HepG2 (cell line): ENCODE measurements around the gene FAM50A. TPM values are rescaled to one million over a fixed set of nuclear protein-coding genes. Genes with fewer than 3 reads are reported as not detected.
A peak's percentile ranks its signal among the peaks of the same experiment; 100 is the strongest.

ENCODE experiments used
- ATF7-NPFF ChIP-seq: sonication (generic); formaldehyde crosslinking; IDR thresholded peaks from 2 replicates; pipeline ENCODE4 v1.8.1; 2023; ENCODE audit warnings: mild to moderate bottlenecking, low read depth, missing genetic modification reagents, moderate library complexity
- BCLAF1 ChIP-seq: fragments of 450-650 bp; IDR thresholded peaks from 2 replicates; pipeline ENCODE4 v1.6.1; 2017; ENCODE audit warnings: mild to moderate bottlenecking
- CHCHD3 ChIP-seq: sonication (generic); formaldehyde crosslinking; IDR thresholded peaks from 2 replicates; pipeline ENCODE4 v1.8.0; 2022; ENCODE audit warnings: mild to moderate bottlenecking, missing genetic modification reagents, moderate library complexity
- EHMT2 ChIP-seq: fragments of 200-600 bp; sonication (generic); IDR thresholded peaks from 2 replicates; pipeline ENCODE4 v1.7.0; 2017; ENCODE audit warnings: antibody characterized with exemption, low read depth, low read length, borderline replicate concordance
- ESRRA ChIP-seq: sonication (generic); formaldehyde crosslinking; IDR thresholded peaks from 2 replicates; pipeline ENCODE4 v1.5.1; 2020; ENCODE audit warnings: mild to moderate bottlenecking, low read depth, missing genetic modification reagents
- HNRNPH1 ChIP-seq: fragments of 200-400 bp; formaldehyde crosslinking; optimal IDR thresholded peaks from 2 replicates; pipeline ENCODE3; 2017; ENCODE audit warnings: mild to moderate bottlenecking, low read depth, low read length
- HOXA3 ChIP-seq: sonication (generic); formaldehyde crosslinking; IDR thresholded peaks from 2 replicates; pipeline ENCODE4 v1.5.0; 2020; ENCODE audit warnings: missing genetic modification reagents
- MTF1 ChIP-seq: sonication (generic); formaldehyde crosslinking; IDR thresholded peaks from 2 replicates; pipeline ENCODE4 v1.5.0; 2020; ENCODE audit warnings: missing genetic modification reagents
- NFKBIZ ChIP-seq: IDR thresholded peaks from 2 replicates; pipeline ENCODE4 v1.6.1; 2018; ENCODE audit warnings: missing genetic modification reagents, missing compliant biosample characterization
- POLR2G ChIP-seq: fragments of 200-400 bp; formaldehyde crosslinking; IDR thresholded peaks from 2 replicates; pipeline ENCODE4 v1.6.1; 2018; ENCODE audit warnings: mild to moderate bottlenecking, low read depth, low read length, moderate library complexity
- TFDP1 ChIP-seq: IDR thresholded peaks from 2 replicates; pipeline ENCODE4 v1.6.1; 2016; ENCODE audit warnings: missing compliant biosample characterization, missing genetic modification reagents, borderline replicate concordance
- TSC22D2 ChIP-seq: sonication (generic); formaldehyde crosslinking; IDR thresholded peaks from 2 replicates; pipeline ENCODE4 v1.5.1; 2020; ENCODE audit warnings: missing genetic modification reagents, mild to moderate bottlenecking, borderline replicate concordance
- ZBTB39 ChIP-seq: sonication (generic); formaldehyde crosslinking; IDR thresholded peaks from 2 replicates; pipeline ENCODE4 v1.5.0; 2020; ENCODE audit warnings: missing genetic modification reagents
- ZFP1 ChIP-seq: IDR thresholded peaks from 2 replicates; pipeline ENCODE4 v1.6.1; 2016
- ZFP36 ChIP-seq: fragments of 150-350 bp; IDR thresholded peaks from 2 replicates; pipeline ENCODE4 v1.6.1; 2018; ENCODE audit warnings: borderline replicate concordance, low read length, low read depth; ENCODE audit not compliant: partially characterized antibody
- ZFY ChIP-seq: sonication (generic); formaldehyde crosslinking; IDR thresholded peaks from 2 replicates; pipeline ENCODE4 v1.4.0; 2020; ENCODE audit warnings: missing genetic modification reagents
- ZMYM3 ChIP-seq: sonication (generic); formaldehyde crosslinking; IDR thresholded peaks from 2 replicates; pipeline ENCODE4 v1.5.1; 2020; ENCODE audit warnings: mild to moderate bottlenecking, missing genetic modification reagents
- ZNF230 ChIP-seq: sonication (generic); formaldehyde crosslinking; IDR thresholded peaks from 2 replicates; pipeline ENCODE4 v1.4.0; 2020; ENCODE audit warnings: mild to moderate bottlenecking, missing genetic modification reagents
- ZNF282 ChIP-seq: fragments of 450-650 bp; IDR thresholded peaks from 2 replicates; pipeline ENCODE4 v1.6.1; 2018; ENCODE audit not compliant: partially characterized antibody
- ZNF512B ChIP-seq: sonication (generic); formaldehyde crosslinking; IDR thresholded peaks from 2 replicates; pipeline ENCODE4 v1.5.1; 2020; ENCODE audit warnings: missing genetic modification reagents, mild to moderate bottlenecking, borderline replicate concordance
- polyA plus RNA-seq, 8 experiments: library from polyadenylated mRNA; depleted of rRNA in 3 of 8; stranded (reverse) in 7 of 8; unstranded in 1 of 8; fragments of >200 nt; fragmentation: Illumina TruSeq in 4 of 8; extraction: Trizol in 4 of 8; gene quantifications; 2 replicates each; pipeline versions ENCODE4 v1.2.1 to v1.2.3, GENCODE V29; 2011 to 2016; ENCODE audit warnings: low read depth in 4 of 8, missing spikeins in 1 of 8, mixed read lengths in 1 of 8; ENCODE audit not compliant: insufficient read depth in 1 of 8
- total RNA-seq, 5 experiments: library from RNA; depleted of rRNA; stranded (reverse); fragments of >200 nt; fragmentation: Illumina TruSeq; extraction: Trizol; gene quantifications; 2 replicates each; pipeline ENCODE4 v1.2.3, GENCODE V29; 2016; ENCODE audit warnings: low read depth in 1 of 5

The FAM50A gene
- total and polyA plus RNA-seq, 2 of the 13 experiments (the other 11 are each of a cell fraction or from before 2014, with no cell fraction given), result 30.7 to 40.7 TPM

GRCh38 chrX:154436983-154437752 lies 6.8 kb upstream of the FAM50A start, which contains the start of gene GDI1 (continued):
- TF ChIP-seq POLR2G, result peak; percentile 63
- TF ChIP-seq BCLAF1, result no peak
- TF ChIP-seq ZFP1 (CRISPR knock-in tag), result no peak
- no peak for TF ChIP-seq ZNF230 (CRISPR knock-in tag)
- no peak for TF ChIP-seq CHCHD3
- no peak for TF ChIP-seq TFDP1 (CRISPR knock-in tag)
- TF ChIP-seq HOXA3 (CRISPR knock-in tag), result peak; percentile 81
- TF ChIP-seq HNRNPH1, result no peak
- no peak for TF ChIP-seq ZFP36
- TF ChIP-seq ESRRA (CRISPR knock-in tag), result no peak
- peak; percentile 34; the same call in 1 of the 2 replicates for TF ChIP-seq ATF7-NPFF (CRISPR knock-in tag)
- 0 out of 2 replicates have a peak, but pooled peaks have one; percentile 33 for TF ChIP-seq ZFY (CRISPR knock-in tag)
- TF ChIP-seq ZBTB39 (CRISPR knock-in tag), result no peak
- TF ChIP-seq MTF1 (CRISPR knock-in tag), result no peak
- no peak for TF ChIP-seq ZMYM3 (CRISPR knock-in tag)
- no peak for TF ChIP-seq NFKBIZ (CRISPR knock-in tag)
- no peak for TF ChIP-seq ZNF512B (CRISPR knock-in tag)
- TF ChIP-seq TSC22D2 (CRISPR knock-in tag), result no peak
- TF ChIP-seq ZNF282, result no peak
- TF ChIP-seq EHMT2, result no peak
